ENCODE results near the gene CSMD2. TPM values are rescaled to one million over a fixed set of nuclear protein-coding genes. Genes with fewer than 3 reads are reported as not detected.

Gene CSMD2
- total and polyA plus RNA-seq, 12 donors = 0.35 to 5.1 (median 1.5) TPM

- H3K9me3 ChIP-seq (replicated peaks in 1 of 3) = no peaks in the 10 kb centered on the region
- no peaks in the 10 kb centered on the region for H3K27me3 ChIP-seq
- no peaks in the 10 kb centered on the region for H3K4me1 ChIP-seq (replicated peaks in 1 of 2)
- H3K27ac ChIP-seq = no peak overlapping the region
- intact Hi-C loops (cut with DNase I) = no loop called here
- H3K36me3 ChIP-seq (replicated peaks in 1 of 2) = no peaks in the 10 kb centered on the region
- DNase-seq = no peak
- TF ChIP-seq CTCF (IDR thresholded peaks at IDR 0.05) (no peak), POLR2A (IDR thresholded peaks at IDR 0.05) (no peak)
- WGBS, 4 donors = 80 to 90% (median 87%) methylated on average over 2 of the region's 2 CpGs
- no peak overlapping the region for H3K4me3 ChIP-seq
These were observed 563.3 kb downstream of the CSMD2 start for GRCh38 chr1:33601751-33602150.

GRCh38 chr1:33599516-33600115 lies 565.4 kb downstream of the CSMD2 start:
- TF ChIP-seq CTCF (IDR thresholded peaks at IDR 0.05) (no peak), POLR2A (IDR thresholded peaks at IDR 0.05) (no peak)
- H3K27me3 ChIP-seq = no peaks in the 10 kb centered on the region
- intact Hi-C loops (cut with DNase I) = no loop called here
- DNase-seq = no peak
- H3K4me1 ChIP-seq (replicated peaks in 1 of 2) = no peaks in the 10 kb centered on the region
- no peaks in the 10 kb centered on the region for H3K9me3 ChIP-seq (replicated peaks in 1 of 3)
- H3K36me3 ChIP-seq (replicated peaks in 1 of 2) = no peaks in the 10 kb centered on the region
- 86 to 89% (median 87%) methylated on average over 7 of the region's 7 CpGs for WGBS, 4 donors
- no peak overlapping the region for H3K27ac ChIP-seq
- H3K4me3 ChIP-seq = no peak overlapping the region

GRCh38 chr1:33588726-33589125 lies 576.3 kb downstream of the CSMD2 start:
- Histone ChIP-seq H3K27me3 (no peaks in the 10 kb centered on the region), H3K4me3 (no peak overlapping the region), H3K9me3 (replicated peaks in 1 of 3) (no peaks in the 10 kb centered on the region), H3K4me1 (replicated peaks in 1 of 2) (no peaks in the 10 kb centered on the region), H3K27ac (no peak overlapping the region), H3K36me3 (replicated peaks in 1 of 2) (no peaks in the 10 kb centered on the region)
- no peak for DNase-seq
- WGBS, 4 donors = 92 to 97% (median 95%) methylated on average over 7 of the region's 7 CpGs
- TF ChIP-seq POLR2A (IDR thresholded peaks at IDR 0.05) (no peak), CTCF (IDR thresholded peaks at IDR 0.05) (no peak)
- intact Hi-C loops (cut with DNase I) = no loop called here

GRCh38 chr1:33586795-33587194 lies 578.2 kb downstream of the CSMD2 start:
- Histone ChIP-seq H3K4me1 (replicated peaks in 1 of 2) (no peaks in the 10 kb centered on the region), H3K36me3 (replicated peaks in 1 of 2) (no peaks in the 10 kb centered on the region), H3K27me3 (no peaks in the 10 kb centered on the region), H3K27ac (no peak overlapping the region), H3K4me3 (no peak overlapping the region), H3K9me3 (replicated peaks in 1 of 3) (no peaks in the 10 kb centered on the region)
- 91 to 98% (median 96%) methylated on average over 5 of the region's 5 CpGs for WGBS, 4 donors
- DNase-seq = no peak
- intact Hi-C loops (cut with DNase I) = no loop called here
- no peak for TF ChIP-seq CTCF (IDR thresholded peaks at IDR 0.05)
- no peak for TF ChIP-seq POLR2A (IDR thresholded peaks at IDR 0.05)
